ENCODE data around the gene PFKFB4. TPM values are rescaled to one million over a fixed set of nuclear protein-coding genes. Genes with fewer than 3 reads are reported as not detected.

PFKFB4 gene
- total and polyA plus RNA-seq, 7 donors, result 1.5 to 8.0 (median 4.2) TPM

DNA sequence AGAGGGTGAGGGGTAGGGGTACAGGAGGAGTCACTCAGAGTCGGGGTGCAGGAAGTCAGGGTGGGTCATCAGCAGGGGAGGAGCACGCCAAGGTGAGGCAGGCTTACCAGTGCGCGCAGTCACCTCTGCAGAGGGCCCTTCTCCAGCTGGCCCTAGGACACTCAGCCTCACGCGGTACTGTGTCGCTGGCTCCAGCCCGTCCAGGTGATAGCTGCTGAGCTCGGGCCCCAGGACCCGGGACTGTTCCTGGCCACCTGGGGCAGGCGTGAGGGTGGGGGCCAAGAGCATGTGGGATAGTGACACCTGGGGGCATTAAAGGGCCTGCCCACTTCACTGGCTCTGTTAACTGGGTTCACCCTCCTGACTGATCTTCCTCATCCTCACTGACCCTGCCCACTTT is 31.1 kb upstream of the PFKFB4 start:
- Histone ChIP-seq H3K4me3 (no peak overlapping the region), H3K27me3 (peaks cover 0 to 1% (median 0%) of the 10 kb centered on the region in 3 donors), H3K27ac (no peak overlapping the region), H3K4me1 (no peaks in the 10 kb centered on the region), H3K9me3 (no peaks in the 10 kb centered on the region), H3K36me3 (no peaks in the 10 kb centered on the region)
- WGBS, 2 donors, result 70 to 81% methylated on average over 11 of the region's 11 CpGs
- no peak for DNase-seq
- intact Hi-C loops (cut with DNase I), result no loop called here
- TF ChIP-seq POLR2A (IDR thresholded peaks at IDR 0.05) (no peak), POLR2AphosphoS5 (IDR thresholded peaks at IDR 0.05) (no peak), EP300 (IDR thresholded peaks at IDR 0.05) (no peak)
- TF ChIP-seq, protein P1, sequence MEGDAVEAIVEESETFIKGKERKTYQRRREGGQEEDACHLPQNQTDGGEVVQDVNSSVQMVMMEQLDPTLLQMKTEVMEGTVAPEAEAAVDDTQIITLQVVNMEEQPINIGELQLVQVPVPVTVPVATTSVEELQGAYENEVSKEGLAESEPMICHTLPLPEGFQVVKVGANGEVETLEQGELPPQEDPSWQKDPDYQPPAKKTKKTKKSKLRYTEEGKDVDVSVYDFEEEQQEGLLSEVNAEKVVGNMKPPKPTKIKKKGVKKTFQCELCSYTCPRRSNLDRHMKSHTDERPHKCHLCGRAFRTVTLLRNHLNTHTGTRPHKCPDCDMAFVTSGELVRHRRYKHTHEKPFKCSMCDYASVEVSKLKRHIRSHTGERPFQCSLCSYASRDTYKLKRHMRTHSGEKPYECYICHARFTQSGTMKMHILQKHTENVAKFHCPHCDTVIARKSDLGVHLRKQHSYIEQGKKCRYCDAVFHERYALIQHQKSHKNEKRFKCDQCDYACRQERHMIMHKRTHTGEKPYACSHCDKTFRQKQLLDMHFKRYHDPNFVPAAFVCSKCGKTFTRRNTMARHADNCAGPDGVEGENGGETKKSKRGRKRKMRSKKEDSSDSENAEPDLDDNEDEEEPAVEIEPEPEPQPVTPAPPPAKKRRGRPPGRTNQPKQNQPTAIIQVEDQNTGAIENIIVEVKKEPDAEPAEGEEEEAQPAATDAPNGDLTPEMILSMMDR (IDR thresholded peaks at IDR 0.05), result no peak

DNA sequence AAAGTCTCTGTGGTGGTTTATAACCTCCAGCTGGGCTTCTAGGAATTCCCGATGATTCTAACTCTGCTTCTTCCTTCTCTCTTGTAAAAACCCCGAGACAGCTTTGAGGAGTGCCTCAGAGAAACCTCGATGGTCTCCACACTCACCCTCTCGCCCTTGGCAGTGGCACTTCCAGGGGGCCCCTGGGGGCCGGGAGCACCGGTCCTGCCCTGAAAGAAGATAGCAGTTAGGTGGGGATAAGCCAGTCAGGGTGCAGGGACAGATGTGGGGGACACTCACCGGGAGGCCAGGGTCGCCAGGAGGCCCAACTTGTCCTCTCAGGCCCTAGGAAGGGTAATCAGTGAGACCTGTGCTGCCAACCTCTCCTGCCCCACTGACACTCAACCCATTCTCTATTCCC is 28.8 kb upstream of the PFKFB4 start:
- H3K4me1 ChIP-seq, result no peaks in the 10 kb centered on the region
- no peaks in the 10 kb centered on the region for H3K27me3 ChIP-seq
- intact Hi-C loops (cut with DNase I), result no loop called here
- TF ChIP-seq POLR2A (IDR thresholded peaks at IDR 0.05), result no peak
- TF ChIP-seq, protein P1 (IDR thresholded peaks at IDR 0.05), result no peak
- H3K27ac ChIP-seq, result no peak overlapping the region
- H3K4me3 ChIP-seq, result no peak overlapping the region
- no peaks in the 10 kb centered on the region for H3K36me3 ChIP-seq
- 72 to 88% methylated on average over 8 of the region's 8 CpGs for WGBS, 2 donors
- no peaks in the 10 kb centered on the region for H3K9me3 ChIP-seq
- no peak for DNase-seq

GRCh38 chr3:48584836-48585235 is 28.2 kb upstream of the PFKFB4 start:
- WGBS, 2 donors, result 82 to 90% methylated on average over 9 of the region's 9 CpGs
- H3K4me3 ChIP-seq, result no peak overlapping the region
- H3K9me3 ChIP-seq, result no peaks in the 10 kb centered on the region
- no peak for TF ChIP-seq EP300 (IDR thresholded peaks at IDR 0.05)
- TF ChIP-seq POLR2A (IDR thresholded peaks at IDR 0.05), result no peak
- no peak for TF ChIP-seq POLR2AphosphoS5 (IDR thresholded peaks at IDR 0.05)
- TF ChIP-seq, protein P1 (IDR thresholded peaks at IDR 0.05), result no peak
- DNase-seq, result no peak
- H3K4me1 ChIP-seq, result no peaks in the 10 kb centered on the region
- H3K27me3 ChIP-seq, result no peaks in the 10 kb centered on the region
- H3K27ac ChIP-seq, result no peak overlapping the region
- H3K36me3 ChIP-seq, result no peaks in the 10 kb centered on the region
- intact Hi-C loops (cut with DNase I), result no loop called here

DNA sequence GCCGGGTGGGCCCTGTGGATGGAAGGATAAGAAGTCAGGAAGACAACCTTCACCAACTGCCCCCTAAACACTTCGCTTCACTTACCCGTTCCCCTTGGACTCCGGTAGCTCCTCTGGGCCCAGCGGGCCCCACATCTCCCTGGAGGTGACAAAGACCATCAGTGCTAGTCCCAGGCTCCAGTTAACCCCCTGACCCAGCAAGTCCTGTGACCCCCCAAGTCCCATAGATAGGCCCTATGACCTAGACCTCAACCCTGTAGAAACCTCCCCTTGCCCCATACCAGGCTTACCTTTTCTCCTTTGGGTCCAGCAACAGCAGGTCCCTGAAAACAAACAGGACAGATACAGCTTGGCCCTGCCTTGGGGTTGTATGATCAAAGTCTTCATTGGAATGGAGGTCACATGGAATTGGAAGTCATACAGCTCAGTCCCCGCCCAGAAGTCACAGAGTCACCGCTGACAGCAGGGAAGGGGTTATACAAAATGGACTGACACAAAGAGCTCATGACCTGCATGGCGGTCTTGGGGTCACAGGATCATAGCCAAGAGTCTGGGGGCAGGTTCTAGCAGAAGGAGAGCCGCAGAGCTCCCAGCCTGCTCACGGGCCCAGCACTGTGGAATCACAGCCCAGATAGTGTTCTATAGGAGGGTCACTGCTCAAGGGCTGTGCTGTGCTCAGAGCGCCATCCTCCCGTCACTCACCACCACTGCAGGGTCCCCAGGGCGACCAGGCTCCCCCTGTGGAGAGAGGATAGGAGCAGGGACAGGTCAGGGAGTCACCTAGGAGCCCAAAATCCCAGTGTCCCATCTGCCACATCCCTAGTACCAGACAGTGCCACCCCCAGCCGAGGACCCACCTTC is 25.2 kb upstream of the PFKFB4 start:
- no peak overlapping the region for H3K4me3 ChIP-seq
- WGBS, 2 donors, result 89 to 90% methylated on average over 14 of the region's 14 CpGs
- no peak overlapping the region for H3K27ac ChIP-seq
- H3K4me1 ChIP-seq, result no peaks in the 10 kb centered on the region
- intact Hi-C loops (cut with DNase I), result no loop called here
- no peaks in the 10 kb centered on the region for H3K27me3 ChIP-seq
- DNase-seq, result no peak
- TF ChIP-seq POLR2AphosphoS5 (IDR thresholded peaks at IDR 0.05), result no peak
- TF ChIP-seq POLR2A (IDR thresholded peaks at IDR 0.05), result no peak
- no peak for TF ChIP-seq EP300 (IDR thresholded peaks at IDR 0.05)
- TF ChIP-seq, protein P1 (IDR thresholded peaks at IDR 0.05), result no peak
- H3K9me3 ChIP-seq, result no peaks in the 10 kb centered on the region
- no peaks in the 10 kb centered on the region for H3K36me3 ChIP-seq

Measured in sigmoid colon (tissue), 7 donors.